Gastrocnemius medialis (tissue), 4 donors: ENCODE results near the gene SEL1L2. TPM values are rescaled to one million over a fixed set of nuclear protein-coding genes. Genes with fewer than 3 reads are reported as not detected.
A peak's percentile ranks its signal among the peaks of the same experiment; 100 is the strongest.

ENCODE experiments used
- ATAC-seq, 2 donors: fragments of 150-250 bp; one replicate each; pipeline ENCODE4 v1.9.1; 2016
- DNase-seq, 2 donors: peaks; one replicate each; pipeline ENCODE4 v3.0.0-alpha.2; 2019
- H3K27ac ChIP-seq, 4 donors: fragments of 200-600 bp; sonication (generic); 1 replicate in 1 of 4; 2 replicates in 3 of 4; pipeline ENCODE4 v1.5.1; 2016 to 2018; ENCODE audit warnings: mild to moderate bottlenecking in 2 of 4, moderate library complexity in 1 of 4
- H3K27me3 ChIP-seq, 3 donors: fragments of 200-600 bp; sonication (generic) in 2 of 3; 1 replicate in 1 of 3; 2 replicates in 2 of 3; pipeline versions ENCODE4 v1.5.1 to v1.6.0; 2016 to 2019; ENCODE audit warnings: mild to moderate bottlenecking in 1 of 3, moderate library complexity in 1 of 3
- H3K36me3 ChIP-seq, 2 donors: fragments of 200-600 bp; sonication (generic) in 1 of 2; one replicate each; pipeline ENCODE4 v1.5.1; 2017 to 2018
- H3K4me1 ChIP-seq, 2 donors: fragments of 200-600 bp; sonication (generic) in 1 of 2; one replicate each; pipeline ENCODE4 v1.5.1; 2016 to 2017; ENCODE audit warnings: mild to moderate bottlenecking in 2 of 2
- H3K4me3 ChIP-seq, 4 donors: fragments of 200-600 bp; sonication (generic) in 3 of 4; 1 replicate in 1 of 4; 2 replicates in 3 of 4; pipeline ENCODE4 v1.5.1; 2016 to 2019; ENCODE audit warnings: mild to moderate bottlenecking in 2 of 4
- H3K9me3 ChIP-seq, 3 donors: fragments of 200-600 bp; sonication (generic) in 2 of 3; 1 replicate in 1 of 3; 2 replicates in 2 of 3; pipeline ENCODE4 v1.5.1; 2016 to 2019
- CTCF ChIP-seq, 5 experiments: fragments of 450-650 bp in 3 of 5; fragments of 200-600 bp in 2 of 5; sonication (generic) in 2 of 5; IDR thresholded peaks in 4 of 5; conservative IDR thresholded peaks in 1 of 5; 1 replicate in 4 of 5; 2 replicates in 1 of 5; pipeline ENCODE4 v1.5.1; 2016 to 2019; ENCODE audit warnings: antibody characterized with exemption in 5 of 5, mild to moderate bottlenecking in 3 of 5, moderate library complexity in 3 of 5
- POLR2A ChIP-seq, 2 donors: fragments of 450-650 bp; IDR thresholded peaks; one replicate each; pipeline ENCODE4 v1.6.1; 2017; ENCODE audit warnings: antibody characterized with exemption in 2 of 2, mild to moderate bottlenecking in 2 of 2, moderate library complexity in 2 of 2
- in situ Hi-C, 4 donors: fragments of 200-750 bp; cut with MboI; loops; one replicate each; pipeline versions ENCODE4 v1.15.0 to v1.8.0; 2017; ENCODE audit warnings: low sequenced_read_pairs in 4 of 4
- intact Hi-C: fragments of 100-400 bp; cut with DNase I; formaldehyde crosslinking; loops from one replicate; pipeline ENCODE4 v1.15.1; 2023; ENCODE audit warnings: low total_unique reads
- total RNA-seq, 4 donors: library from RNA; depleted of rRNA; stranded (reverse); fragments of >200 nt; gene quantifications; one replicate each; pipeline versions ENCODE4 v1.1.0 to v1.2.3, GENCODE V29; 2016

The SEL1L2 gene
- total RNA-seq, 4 donors from 2014 or later: 0.71 TPM; not detected in 3

- Histone ChIP-seq H3K27me3 (no peaks in the 10 kb centered on the region), H3K36me3 (peaks cover 0 to 16% of the 10 kb centered on the region in 2 donors), H3K4me1 (peaks cover 0 to 3% of the 10 kb centered on the region in 2 donors), H3K4me3 (no peak overlapping the region), H3K9me3 (no peaks in the 10 kb centered on the region), H3K27ac (no peak overlapping the region)
- no peak for DNase-seq
- intact Hi-C loops (loop anchor here (2.0 to 10.0 kb wide), 2 partner anchors 93 to 175 kb away; no protein-coding TSS in a partner anchor), in situ Hi-C loops (loop anchor here (5.0 to 10.0 kb wide), 2 partner anchors 233 to 235 kb away; no protein-coding TSS in a partner anchor)
- TF ChIP-seq POLR2A (IDR thresholded peaks at IDR 0.05): no peak
- no peak for TF ChIP-seq CTCF (IDR thresholded peaks at IDR 0.05 in 4 of 5, conservative IDR thresholded peaks at IDR 0.05 in 1 of 5)
- peak in 1 of 2 donors; percentile 50 for ATAC-seq
Observed at GRCh38 chr20:13821876-13822275, 168.5 kb downstream of the SEL1L2 start.

- peak; percentile 48 to 80 for DNase-seq
- H3K4me3 ChIP-seq: no peak overlapping the region
- in situ Hi-C loops (loop anchor here (5.0 to 10.0 kb wide), 2 partner anchors 235 to 237 kb away; no protein-coding TSS in a partner anchor), intact Hi-C loops (loop anchor here (1.0 to 10.0 kb wide), 3 partner anchors 95 to 235 kb away; no protein-coding TSS in a partner anchor)
- TF ChIP-seq CTCF (IDR thresholded peaks at IDR 0.05 in 4 of 5, conservative IDR thresholded peaks at IDR 0.05 in 1 of 5): peak; percentile 66 to 80 (median 69)
- TF ChIP-seq POLR2A (IDR thresholded peaks at IDR 0.05): no peak
- peak; percentile 75 to 83 for ATAC-seq
- H3K27ac ChIP-seq: peak overlapping the region in 3 of 4 donors; percentile 13 to 43 (median 27)
- H3K27me3 ChIP-seq: no peaks in the 10 kb centered on the region
- peaks cover 2 to 27% of the 10 kb centered on the region in 2 donors for H3K36me3 ChIP-seq
- H3K4me1 ChIP-seq: peaks cover 0 to 3% of the 10 kb centered on the region in 2 donors
- H3K9me3 ChIP-seq: no peaks in the 10 kb centered on the region
Observed at GRCh38 chr20:13819885-13820645, 170.3 kb downstream of the SEL1L2 start.

GRCh38 chr20:13817342-13817741 lies 173.1 kb downstream of the SEL1L2 start:
- Histone ChIP-seq H3K36me3 (peaks cover 2 to 42% of the 10 kb centered on the region in 2 donors), H3K27ac (no peak overlapping the region), H3K27me3 (no peaks in the 10 kb centered on the region), H3K4me1 (peaks cover 0 to 4% of the 10 kb centered on the region in 2 donors), H3K4me3 (no peak overlapping the region), H3K9me3 (no peaks in the 10 kb centered on the region)
- DNase-seq (no peak), ATAC-seq (no peak)
- no peak for TF ChIP-seq CTCF (IDR thresholded peaks at IDR 0.05 in 4 of 5, conservative IDR thresholded peaks at IDR 0.05 in 1 of 5)
- no peak for TF ChIP-seq POLR2A (IDR thresholded peaks at IDR 0.05)
- intact Hi-C loops: no loop called here
- in situ Hi-C loops: no loop called here

DNA sequence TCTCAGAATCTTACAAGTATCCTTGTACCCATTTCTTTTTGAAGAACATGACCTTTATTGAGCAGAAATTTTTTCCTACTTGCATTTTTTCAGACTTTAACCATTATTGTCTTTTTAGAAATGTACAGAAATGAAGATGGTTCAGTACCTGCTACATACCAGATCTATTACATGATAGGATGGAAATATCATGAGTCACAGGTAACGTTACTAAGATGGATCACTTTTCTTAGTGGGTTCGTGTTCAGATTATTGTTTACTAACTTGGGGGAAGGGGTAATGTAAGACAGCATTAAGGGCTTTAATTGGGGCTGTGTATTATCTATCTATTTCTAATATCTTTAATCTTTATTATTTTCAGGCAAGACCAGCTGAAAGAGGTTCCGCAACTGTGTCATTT lies 173.7 kb downstream of the SEL1L2 start:
- Histone ChIP-seq H3K4me1 (peaks cover 0 to 4% of the 10 kb centered on the region in 2 donors), H3K4me3 (no peak overlapping the region), H3K36me3 (peaks cover 2 to 45% of the 10 kb centered on the region in 2 donors), H3K9me3 (no peaks in the 10 kb centered on the region), H3K27ac (peak overlapping the region in 3 of 4 donors; percentile 29 to 42 (median 38)), H3K27me3 (no peaks in the 10 kb centered on the region)
- no peak for ATAC-seq
- DNase-seq: no peak
- intact Hi-C loops: no loop called here
- in situ Hi-C loops: no loop called here
- TF ChIP-seq POLR2A (IDR thresholded peaks at IDR 0.05): no peak
- TF ChIP-seq CTCF (IDR thresholded peaks at IDR 0.05 in 4 of 5, conservative IDR thresholded peaks at IDR 0.05 in 1 of 5): no peak
